Lower lobe of right lung (tissue), 2 donors: ENCODE data around the gene ADGRL1. TPM values are rescaled to one million over a fixed set of nuclear protein-coding genes. Genes with fewer than 3 reads are reported as not detected.
A peak's percentile ranks its signal among the peaks of the same experiment; 100 is the strongest.
"Not testable (repeated sequence)": the region's sequence is repeated elsewhere in the genome, so short reads cannot be mapped to it uniquely, and the experiment has no call there.

Source experiments
- ATAC-seq, 2 donors: fragments of 200-7000 bp; cut with Tn5 transposase; one replicate each; pipeline ENCODE4 v1.9.1; 2020 to 2022; ENCODE audit warnings: mild to moderate bottlenecking in 2 of 2, moderate library complexity in 2 of 2
- DNase-seq: peaks from one replicate; pipeline ENCODE4 v3.0.0-alpha.2; 2020
- H3K27ac ChIP-seq: fragments of 200-600 bp; one replicate; pipeline ENCODE4 v1.8.0; 2022
- H3K27me3 ChIP-seq: fragments of 200-600 bp; one replicate; pipeline ENCODE4 v1.8.0; 2022; ENCODE audit warnings: low read depth
- H3K36me3 ChIP-seq: fragments of 200-600 bp; one replicate; pipeline ENCODE4 v1.8.0; 2022; ENCODE audit warnings: mild to moderate bottlenecking
- H3K4me1 ChIP-seq: fragments of 200-600 bp; one replicate; pipeline ENCODE4 v1.8.0; 2022
- H3K4me3 ChIP-seq: fragments of 200-600 bp; one replicate; pipeline ENCODE4 v1.8.0; 2022; ENCODE audit warnings: mild to moderate bottlenecking
- H3K9me3 ChIP-seq: fragments of 200-600 bp; one replicate; pipeline ENCODE4 v1.8.0; 2022
- CTCF ChIP-seq: fragments of 200-600 bp; IDR thresholded peaks from one replicate; pipeline ENCODE4 v1.8.0; 2022; ENCODE audit warnings: antibody characterized with exemption, mild to moderate bottlenecking
- intact Hi-C: fragments of 100-400 bp; cut with DNase I; formaldehyde crosslinking; loops from one replicate; pipeline ENCODE4 v1.11.0; 2022
- total RNA-seq: library from RNA; stranded (reverse); fragmentation: NEBNext Ultra II Directional; extraction: Animal tissue kit (Norgen Biotek cat#: 25700); gene quantifications from one replicate; pipeline ENCODE4 v1.2.1, GENCODE V29; 2021
- donor health status: DM: no; HTN: yes; CAD: no; lungs with severe emphysema.

Gene ADGRL1
- total RNA-seq, 1 donor from 2014 or later = 28.7 TPM

- Histone ChIP-seq H3K9me3 (no peaks in the 10 kb centered on the region), H3K4me3 (no peak overlapping the region), H3K27ac (no peak overlapping the region), H3K36me3 (no peaks in the 10 kb centered on the region), H3K4me1 (no peaks in the 10 kb centered on the region), H3K27me3 (no peaks in the 10 kb centered on the region)
- no peak for TF ChIP-seq CTCF
- intact Hi-C loops = no loop called here
- ATAC-seq (no peak), DNase-seq (no peak)
These were observed 16.9 kb upstream of the ADGRL1 start for GRCh38 chr19:14222886-14223285.

DNA sequence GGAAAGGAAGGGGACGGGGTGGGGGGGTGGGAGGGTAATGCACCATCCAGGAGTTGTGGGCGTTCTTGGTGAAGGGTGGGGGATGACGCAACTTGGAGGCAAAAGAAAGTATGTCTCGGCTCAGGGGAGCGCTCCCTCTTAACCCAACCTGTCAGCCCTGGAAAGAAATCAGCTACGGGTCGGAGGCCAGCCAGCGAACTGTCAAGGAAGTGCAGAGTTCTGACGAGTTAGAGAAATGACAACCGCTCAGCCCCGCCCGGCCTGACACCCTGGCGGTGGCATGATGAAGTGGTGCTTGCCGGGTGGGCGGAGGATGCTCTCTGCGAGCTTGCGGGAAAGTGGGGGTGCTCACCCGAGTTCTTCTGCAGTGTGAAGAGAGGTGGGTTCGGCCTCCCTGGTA, 15.4 kb upstream of the ADGRL1 start:
- H3K36me3 ChIP-seq = not testable (repeated sequence)

DNA sequence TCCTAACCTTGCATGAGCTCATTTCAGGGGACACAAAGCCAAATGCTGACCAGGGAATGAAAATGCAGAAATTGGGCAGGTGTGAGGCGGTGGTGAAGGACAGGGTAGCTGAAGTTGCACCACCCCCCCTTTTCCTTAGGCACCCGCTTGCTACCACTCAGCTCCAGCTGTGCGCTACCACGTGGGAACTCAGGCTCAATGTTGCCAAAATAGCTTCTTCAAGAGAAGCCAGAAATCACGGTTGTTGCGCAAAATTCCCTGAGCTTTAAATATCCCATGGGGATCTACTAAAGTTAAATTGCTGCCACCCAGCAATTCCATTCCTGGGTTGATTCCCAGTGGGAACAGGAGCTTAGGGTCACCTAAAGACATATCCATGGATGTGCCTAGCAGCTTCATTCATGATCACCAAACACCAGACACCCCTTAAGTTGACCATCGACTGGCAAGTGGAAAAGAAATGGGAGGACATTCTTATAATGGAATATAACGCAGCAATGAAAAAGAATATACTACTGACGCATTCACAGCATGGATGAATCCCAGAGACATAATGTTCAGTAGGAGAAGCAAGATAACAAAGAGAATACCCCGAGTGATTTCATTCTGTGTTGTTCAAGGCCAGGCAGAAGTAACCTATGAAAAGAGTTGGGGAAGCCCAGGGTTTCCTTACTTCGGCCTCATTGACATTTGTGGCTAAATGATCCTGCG, 12.8 kb upstream of the ADGRL1 start:
- no peak overlapping the region for H3K4me3 ChIP-seq
- no peaks in the 10 kb centered on the region for H3K9me3 ChIP-seq
- H3K36me3 ChIP-seq = no peaks in the 10 kb centered on the region
- no peak for DNase-seq
- TF ChIP-seq CTCF = no peak
- H3K27me3 ChIP-seq = no peaks in the 10 kb centered on the region
- no peaks in the 10 kb centered on the region for H3K4me1 ChIP-seq
- H3K27ac ChIP-seq = no peak overlapping the region
- intact Hi-C loops = no loop called here
- ATAC-seq = no peak

More for the DNA sequence above, 15.4 kb upstream of the ADGRL1 start:
- H3K9me3 ChIP-seq, intact Hi-C loops, H3K27ac ChIP-seq, H3K27me3 ChIP-seq, H3K4me3 ChIP-seq, H3K4me1 ChIP-seq: not testable (repeated sequence)
- peak; percentile 58 for DNase-seq
- peak; percentile 39 for TF ChIP-seq CTCF
- ATAC-seq = peak; percentile 52 to 54

GRCh38 chr19:14217886-14218285, 11.9 kb upstream of the ADGRL1 start:
- peak; percentile 43 to 57 for ATAC-seq
- intact Hi-C loops = not testable (repeated sequence)

DNA sequence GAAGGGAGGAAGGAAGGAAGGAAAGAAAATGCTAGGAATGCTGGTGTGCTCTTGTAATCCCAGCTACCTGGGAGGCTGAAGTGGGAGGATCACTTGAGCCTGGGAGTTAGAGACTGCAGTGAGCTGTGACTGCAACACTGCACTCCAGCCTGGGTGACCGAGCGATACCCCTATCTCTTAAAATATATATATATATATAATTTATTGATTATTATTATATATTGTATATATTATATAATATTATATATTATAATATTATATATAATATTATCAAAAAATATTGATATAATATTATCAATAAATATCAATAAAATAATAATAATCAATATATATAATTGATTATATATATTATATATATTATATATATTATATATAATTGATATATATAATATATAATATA, 8.6 kb upstream of the ADGRL1 start:
- Histone ChIP-seq H3K9me3 (no peaks in the 10 kb centered on the region), H3K36me3 (no peaks in the 10 kb centered on the region), H3K4me1 (no peaks in the 10 kb centered on the region), H3K4me3 (no peak overlapping the region), H3K27me3 (peaks cover 8% of the 10 kb centered on the region), H3K27ac (no peak overlapping the region)
- DNase-seq = no peak
- ATAC-seq = no peak
- intact Hi-C loops = no loop called here
- no peak for TF ChIP-seq CTCF

More at GRCh38 chr19:14217886-14218285, 11.9 kb upstream of the ADGRL1 start:
- not testable (repeated sequence) for H3K27me3 ChIP-seq, H3K27ac ChIP-seq, H3K9me3 ChIP-seq, H3K4me3 ChIP-seq, H3K36me3 ChIP-seq, DNase-seq, H3K4me1 ChIP-seq

- DNase-seq, ATAC-seq, H3K4me3 ChIP-seq, H3K9me3 ChIP-seq, H3K27me3 ChIP-seq, H3K27ac ChIP-seq, H3K4me1 ChIP-seq, H3K36me3 ChIP-seq, intact Hi-C loops: not testable (repeated sequence)
These were observed 4.2 kb upstream of the ADGRL1 start for GRCh38 chr19:14210182-14210581.

- not testable (repeated sequence) for ATAC-seq
These were observed 3.4 kb upstream of the ADGRL1 start for GRCh38 chr19:14209401-14209800.

GRCh38 chr19:14208496-14208895, 2.5 kb upstream of the ADGRL1 start:
- H3K4me1 ChIP-seq, H3K36me3 ChIP-seq, intact Hi-C loops, H3K9me3 ChIP-seq, H3K27me3 ChIP-seq, DNase-seq, H3K27ac ChIP-seq, ATAC-seq, H3K4me3 ChIP-seq: not testable (repeated sequence)

More at GRCh38 chr19:14209401-14209800, 3.4 kb upstream of the ADGRL1 start:
- DNase-seq, intact Hi-C loops, H3K27me3 ChIP-seq, H3K9me3 ChIP-seq, H3K4me3 ChIP-seq, H3K36me3 ChIP-seq, H3K27ac ChIP-seq, H3K4me1 ChIP-seq: not testable (repeated sequence)

GRCh38 chr19:14207796-14208195, 1.8 kb upstream of the ADGRL1 start:
- intact Hi-C loops, DNase-seq, H3K4me1 ChIP-seq, H3K27me3 ChIP-seq, H3K36me3 ChIP-seq, H3K9me3 ChIP-seq: not testable (repeated sequence)
- peak in 1 of 2 donors; percentile 5 for ATAC-seq
- peak overlapping the region; percentile 51 for H3K27ac ChIP-seq
- H3K4me3 ChIP-seq = peak overlapping the region; percentile 54
